GM08714 (cell line): Measurements from ENCODE around the gene KRTAP5-6.

Experiments
- H3K4me3 ChIP-seq: fragments of 200-500 bp; sonication (Bioruptor generic); 2 replicates; pipeline ENCODE4 v1.5.1; 2014; ENCODE audit warnings: mild to moderate bottlenecking, low read length, inconsistent platforms
- ZNF274 ChIP-seq: IDR thresholded peaks from 2 replicates; pipeline ENCODE4 v1.6.1; 2012; ENCODE audit warnings: mild to moderate bottlenecking, low read depth, low read length

KRTAP5-6 gene

DNA sequence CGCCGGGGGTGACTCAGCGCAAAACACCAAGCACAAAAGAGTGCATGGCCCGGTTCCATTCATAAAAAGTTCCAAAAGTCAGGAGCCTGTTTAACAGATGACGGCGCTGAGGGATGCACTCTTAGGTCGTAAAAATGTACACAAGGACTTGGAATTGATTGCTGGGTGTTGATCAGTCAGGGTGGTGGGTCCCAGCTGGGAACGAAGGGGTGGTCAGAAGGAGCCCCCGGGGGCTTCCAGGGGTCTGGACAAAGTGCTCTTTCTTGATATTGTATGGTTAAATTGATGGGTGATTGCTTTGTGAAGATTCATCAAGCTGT is 32.7 kb downstream of the KRTAP5-6 start:
- TF ChIP-seq ZNF274 = no peak

DNA sequence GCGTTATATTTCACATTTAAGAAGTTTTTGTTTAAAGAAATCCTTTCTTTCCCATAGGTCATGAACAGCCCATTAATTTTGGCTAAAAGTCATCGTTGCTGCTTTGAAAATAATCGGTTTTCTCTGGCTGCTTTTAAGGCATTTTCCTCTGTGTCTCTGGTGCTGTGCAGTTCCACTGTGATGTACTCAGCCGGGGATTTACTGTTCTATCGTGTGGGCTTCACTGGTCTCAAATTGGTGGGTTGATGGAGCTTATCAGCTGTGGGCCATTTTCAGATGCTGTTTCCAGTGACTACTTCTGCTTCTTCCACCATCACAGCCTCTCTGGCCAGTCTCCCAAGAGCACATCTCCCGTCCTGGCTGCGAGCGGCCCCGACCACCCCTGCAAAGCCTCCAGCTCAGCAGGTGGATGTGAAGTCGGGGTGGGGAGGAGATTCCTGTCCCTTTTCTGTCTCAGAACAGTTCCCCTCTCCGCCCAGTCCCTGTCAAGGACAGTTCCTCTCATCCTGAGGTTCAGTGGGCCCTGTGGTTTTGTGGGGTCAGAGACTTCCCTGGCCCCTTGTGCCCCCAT is 33.1 kb downstream of the KRTAP5-6 start:
- no peak overlapping the region for H3K4me3 ChIP-seq
- no peak for TF ChIP-seq ZNF274

More for the DNA sequence above, 32.7 kb downstream of the KRTAP5-6 start:
- H3K4me3 ChIP-seq = no peak overlapping the region

DNA sequence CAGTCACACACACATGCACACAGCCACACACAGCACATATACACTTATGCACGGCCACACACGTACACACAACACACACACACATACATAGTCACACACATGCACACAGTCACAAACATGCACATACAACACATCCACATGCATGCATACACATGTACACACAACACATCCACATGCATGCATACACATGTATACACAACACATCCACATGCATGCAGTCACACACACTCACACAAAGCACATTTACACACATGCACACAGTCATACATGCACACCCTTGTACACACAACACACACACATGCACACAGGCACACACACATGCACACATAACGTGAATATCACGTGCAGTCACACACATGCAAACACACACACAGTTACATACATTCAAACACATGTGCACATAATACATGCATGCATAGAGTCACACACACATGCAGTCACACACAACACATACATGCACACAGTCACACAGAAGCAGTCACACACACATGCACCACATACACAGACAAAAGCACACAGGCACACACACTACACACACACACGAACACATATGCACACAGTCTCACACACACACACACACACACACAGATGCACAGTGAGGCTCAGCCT is 34.6 kb downstream of the KRTAP5-6 start:
- no peak overlapping the region for H3K4me3 ChIP-seq
- no peak for TF ChIP-seq ZNF274

DNA sequence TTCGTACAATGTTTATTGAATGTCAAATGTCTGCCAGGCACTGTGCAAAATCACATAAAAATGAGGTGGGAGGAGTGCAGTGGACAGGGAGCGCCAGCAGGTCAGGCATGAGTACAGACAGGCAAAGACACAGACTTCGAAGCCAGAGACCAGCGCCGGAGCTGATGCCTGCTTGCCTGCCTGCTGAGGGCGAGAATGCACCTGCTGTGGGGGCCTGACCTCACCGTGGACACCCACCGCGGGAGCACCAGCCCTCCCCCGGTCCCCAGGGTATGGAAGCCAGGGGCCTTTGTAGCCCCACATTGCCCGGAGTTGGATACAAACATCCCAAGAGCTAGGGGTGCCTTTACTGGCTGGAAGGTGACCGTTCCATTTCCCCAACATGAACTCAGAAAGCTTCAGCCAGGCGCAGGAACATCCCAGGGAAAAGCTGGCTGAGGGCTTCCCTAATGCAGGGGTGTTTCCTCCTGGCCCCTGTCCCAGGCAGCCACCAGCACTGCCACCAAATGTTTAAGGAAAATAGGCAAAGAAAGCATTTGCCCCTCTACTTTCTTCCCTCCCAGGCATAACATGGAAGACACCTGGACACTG is 35.5 kb downstream of the KRTAP5-6 start:
- no peak overlapping the region for H3K4me3 ChIP-seq
- TF ChIP-seq ZNF274 = no peak

DNA sequence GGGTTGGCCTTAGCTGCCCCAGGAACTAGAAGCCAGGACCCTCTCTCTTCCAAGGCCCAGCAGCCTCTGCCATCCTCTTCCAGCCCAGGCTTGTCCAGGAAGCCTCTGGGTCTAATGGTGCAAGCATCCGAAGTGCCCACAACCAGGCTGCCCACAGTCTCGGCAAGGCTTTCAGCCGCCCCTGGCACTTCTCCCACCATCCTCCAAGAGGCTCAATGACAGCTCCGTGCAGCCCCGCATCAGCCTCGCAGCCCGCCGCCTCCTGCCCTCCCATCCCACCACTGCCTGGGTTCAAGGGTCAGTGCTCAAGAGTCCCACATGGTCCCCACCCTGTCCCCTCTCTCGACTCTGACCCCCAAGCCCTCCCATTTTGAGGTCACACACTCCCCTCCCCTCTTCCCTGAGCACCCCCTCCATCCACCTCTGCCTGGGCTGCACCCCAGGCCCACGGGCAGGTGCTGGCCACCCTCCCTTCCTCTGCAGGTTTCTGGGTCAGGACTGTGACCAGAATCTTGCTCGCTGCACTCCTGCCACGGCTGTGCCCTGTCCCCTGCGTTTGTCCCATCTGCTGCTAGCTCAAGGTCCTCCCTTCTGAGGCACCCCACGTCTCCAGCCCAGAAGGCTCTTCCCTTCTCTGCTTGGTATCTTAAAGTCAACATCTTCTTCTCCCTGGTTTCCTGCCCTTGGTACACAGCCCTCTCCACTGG is 36.2 kb downstream of the KRTAP5-6 start:
- H3K4me3 ChIP-seq = no peak overlapping the region
- TF ChIP-seq ZNF274 = no peak

DNA sequence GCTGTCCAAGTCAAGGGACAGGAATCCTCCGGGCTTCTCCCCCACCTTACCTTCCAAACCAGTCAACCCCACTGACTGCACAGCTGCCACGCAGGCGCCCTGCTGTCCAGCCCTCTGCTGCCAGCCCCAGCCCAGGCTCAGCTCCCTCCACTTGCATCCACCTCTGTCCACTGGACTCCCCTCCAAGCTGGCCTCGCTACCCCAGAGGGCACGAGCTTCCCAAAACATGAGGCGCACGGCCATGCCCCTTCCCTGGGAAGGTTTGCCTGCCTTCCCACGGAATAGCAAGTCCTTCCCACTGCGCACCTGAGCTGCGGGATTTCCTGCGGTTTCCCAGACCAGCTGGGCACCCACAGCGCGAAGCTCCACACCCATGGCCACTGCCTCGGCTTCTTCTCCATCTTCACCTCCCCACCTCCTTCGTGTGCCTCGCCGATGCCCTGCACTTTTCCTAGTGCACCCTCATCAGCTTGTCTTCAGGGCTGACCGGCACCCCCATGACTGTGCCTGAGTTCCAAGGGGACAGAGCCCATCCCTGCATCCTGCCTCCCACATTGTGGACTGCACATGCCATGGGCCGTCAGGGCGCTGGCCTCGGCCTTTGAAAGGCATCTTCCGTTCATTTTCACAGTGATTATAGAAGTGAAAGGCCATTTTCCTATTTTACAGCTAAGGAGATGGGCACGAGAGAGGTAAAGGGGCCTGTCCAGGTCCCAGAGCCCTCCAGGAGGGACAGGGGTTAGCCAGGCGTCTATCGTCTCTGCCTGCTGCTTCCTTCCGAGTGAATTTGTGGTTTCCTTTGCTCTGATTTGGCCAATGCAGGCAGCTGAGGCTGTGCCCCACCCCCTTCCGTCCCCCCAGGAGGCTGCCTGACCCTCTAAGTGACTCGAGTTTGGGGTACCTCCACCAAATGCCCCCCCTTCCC is 37.0 kb downstream of the KRTAP5-6 start:
- no peak for TF ChIP-seq ZNF274
- no peak overlapping the region for H3K4me3 ChIP-seq

DNA sequence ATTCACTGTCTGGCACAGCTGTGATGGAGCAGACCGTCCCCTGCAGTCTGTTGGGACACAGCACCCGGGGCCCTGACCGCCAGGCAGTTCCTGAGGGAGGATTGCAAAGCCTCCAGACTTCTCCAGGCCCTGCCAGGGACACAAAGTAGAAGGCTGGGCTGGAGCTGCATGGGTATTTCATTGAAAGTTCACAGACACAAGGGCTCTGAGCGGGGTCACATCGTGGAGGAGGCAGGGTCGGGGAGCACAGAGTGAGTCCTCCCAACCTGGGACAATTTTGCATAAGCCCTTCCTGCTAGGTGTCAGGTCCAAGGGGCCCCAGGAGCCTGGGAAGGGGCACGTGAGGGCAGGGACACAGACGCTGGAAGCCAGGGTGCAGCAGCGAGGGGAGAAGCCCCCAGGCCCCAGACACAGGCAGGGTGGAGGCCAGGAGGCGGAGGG is 37.7 kb downstream of the KRTAP5-6 start:
- no peak for TF ChIP-seq ZNF274

DNA sequence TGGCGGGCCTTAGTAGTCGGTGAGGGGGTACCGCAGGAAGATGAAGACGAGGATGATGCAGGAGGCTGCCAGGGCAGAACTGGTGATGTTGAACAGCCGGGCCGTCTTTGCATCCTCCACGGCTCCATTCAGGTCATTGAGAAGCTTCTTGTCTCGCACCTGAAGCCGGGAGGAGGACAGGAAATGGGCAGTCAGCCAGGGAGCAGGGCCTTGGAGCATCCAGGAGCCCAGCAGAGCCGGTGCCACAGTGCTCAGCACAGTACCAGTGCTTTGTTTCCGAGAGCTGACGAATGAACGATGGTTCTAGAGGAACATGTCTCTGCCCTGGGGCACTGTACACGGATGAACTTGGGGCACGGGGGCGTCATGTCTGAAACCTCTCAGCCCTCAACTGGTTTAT is 38.3 kb downstream of the KRTAP5-6 start:
- no peak for TF ChIP-seq ZNF274
- no peak overlapping the region for H3K4me3 ChIP-seq

More for the DNA sequence above, 37.7 kb downstream of the KRTAP5-6 start:
- no peak overlapping the region for H3K4me3 ChIP-seq

DNA sequence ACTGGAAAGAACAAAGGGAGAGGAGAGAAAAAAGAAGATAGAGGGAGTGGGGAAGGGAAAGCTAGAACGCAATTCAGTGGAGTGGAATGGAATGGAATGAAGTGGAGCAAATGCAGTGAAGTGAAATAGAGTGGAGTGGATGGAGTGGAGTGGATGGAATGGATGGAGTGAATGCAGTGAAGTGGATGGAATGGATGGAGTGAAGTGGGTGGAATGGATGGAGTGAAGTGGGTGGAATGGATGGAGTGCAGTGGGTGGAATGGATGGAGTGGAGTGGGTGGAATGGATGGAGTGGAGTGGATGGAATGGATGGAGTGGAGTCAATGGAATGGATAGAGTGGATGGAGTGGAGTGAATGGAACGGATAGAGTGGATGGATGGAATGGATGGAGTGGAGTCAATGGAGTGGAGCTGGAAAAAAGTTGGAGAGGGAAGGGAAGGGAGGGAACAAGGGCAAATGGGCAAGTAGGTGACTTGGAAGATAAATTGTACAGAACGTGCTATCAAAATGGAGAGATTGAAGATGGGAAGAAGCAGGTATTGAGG is 39.5 kb downstream of the KRTAP5-6 start:
- TF ChIP-seq ZNF274 = no peak
- H3K4me3 ChIP-seq = no peak overlapping the region

DNA sequence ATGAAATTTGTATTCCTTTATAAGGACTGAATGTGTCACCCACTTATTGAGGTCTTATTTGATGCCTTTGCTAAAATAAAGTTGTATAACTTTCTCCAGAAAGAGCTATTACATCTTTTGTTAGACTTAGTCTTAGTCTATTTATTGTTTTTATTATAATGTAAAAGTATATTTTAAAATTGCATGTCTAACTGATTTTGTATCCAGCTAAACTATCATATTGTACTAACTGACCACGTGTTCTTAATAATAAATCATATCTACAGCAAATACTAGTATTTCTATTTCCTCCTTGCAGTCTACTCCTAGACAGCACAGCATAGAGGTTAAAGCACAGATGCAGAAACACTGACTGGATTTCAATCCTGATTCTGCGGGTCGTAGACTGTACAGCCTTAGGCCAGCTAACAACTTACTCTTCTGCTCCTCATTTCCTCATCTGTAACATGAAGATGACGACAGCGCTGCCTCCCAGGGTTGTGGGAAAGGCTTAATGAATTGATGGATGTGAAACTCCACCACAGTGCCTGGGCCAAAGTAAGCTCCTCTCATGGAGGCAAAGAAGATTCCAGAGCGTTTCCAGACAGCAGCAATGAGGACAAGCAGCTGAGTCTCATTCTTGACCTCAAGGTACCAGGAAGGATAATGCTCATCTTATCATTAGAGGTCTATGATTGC is 40.2 kb downstream of the KRTAP5-6 start:
- TF ChIP-seq ZNF274 = no peak
- no peak overlapping the region for H3K4me3 ChIP-seq

DNA sequence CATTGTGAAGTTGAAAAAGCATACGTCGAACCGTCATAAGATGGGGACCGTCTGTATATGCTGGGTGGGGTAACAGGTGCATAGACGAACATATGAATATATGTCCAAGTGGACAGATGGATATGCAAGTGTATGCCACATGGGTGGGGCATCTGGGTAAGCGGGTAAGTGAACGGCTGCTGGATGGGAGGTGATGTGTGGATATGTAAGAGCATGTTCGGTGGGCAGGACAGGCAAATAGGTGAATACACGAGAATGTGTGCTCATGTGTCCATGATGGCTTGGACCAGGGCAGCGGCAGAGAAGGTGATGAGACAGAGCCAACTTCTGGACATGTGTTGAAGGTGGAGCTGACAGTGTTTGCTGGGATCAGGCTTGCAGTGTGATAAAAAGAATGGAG is 41.4 kb downstream of the KRTAP5-6 start:
- TF ChIP-seq ZNF274 = no peak
- H3K4me3 ChIP-seq = no peak overlapping the region

DNA sequence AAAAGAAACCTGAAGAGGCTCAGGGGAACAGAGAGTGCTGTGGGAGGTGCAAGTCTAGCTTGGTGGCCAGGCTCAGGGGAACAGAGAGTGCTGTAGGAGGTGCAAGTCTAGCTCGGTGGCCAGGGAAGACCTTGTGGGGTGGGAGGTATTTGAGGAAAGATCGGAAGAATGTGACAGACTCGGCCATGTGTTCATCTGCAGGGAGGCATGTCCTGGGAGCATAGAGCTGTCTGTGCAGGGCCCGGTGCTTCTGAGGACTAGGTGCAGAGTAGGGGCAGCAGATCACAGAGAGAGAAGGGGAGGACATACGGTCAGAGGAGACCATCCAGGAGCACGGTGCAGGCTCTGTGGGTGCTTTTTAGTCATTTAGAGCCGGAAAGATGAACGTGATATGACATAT is 42.6 kb downstream of the KRTAP5-6 start:
- H3K4me3 ChIP-seq = no peak overlapping the region
- no peak for TF ChIP-seq ZNF274

DNA sequence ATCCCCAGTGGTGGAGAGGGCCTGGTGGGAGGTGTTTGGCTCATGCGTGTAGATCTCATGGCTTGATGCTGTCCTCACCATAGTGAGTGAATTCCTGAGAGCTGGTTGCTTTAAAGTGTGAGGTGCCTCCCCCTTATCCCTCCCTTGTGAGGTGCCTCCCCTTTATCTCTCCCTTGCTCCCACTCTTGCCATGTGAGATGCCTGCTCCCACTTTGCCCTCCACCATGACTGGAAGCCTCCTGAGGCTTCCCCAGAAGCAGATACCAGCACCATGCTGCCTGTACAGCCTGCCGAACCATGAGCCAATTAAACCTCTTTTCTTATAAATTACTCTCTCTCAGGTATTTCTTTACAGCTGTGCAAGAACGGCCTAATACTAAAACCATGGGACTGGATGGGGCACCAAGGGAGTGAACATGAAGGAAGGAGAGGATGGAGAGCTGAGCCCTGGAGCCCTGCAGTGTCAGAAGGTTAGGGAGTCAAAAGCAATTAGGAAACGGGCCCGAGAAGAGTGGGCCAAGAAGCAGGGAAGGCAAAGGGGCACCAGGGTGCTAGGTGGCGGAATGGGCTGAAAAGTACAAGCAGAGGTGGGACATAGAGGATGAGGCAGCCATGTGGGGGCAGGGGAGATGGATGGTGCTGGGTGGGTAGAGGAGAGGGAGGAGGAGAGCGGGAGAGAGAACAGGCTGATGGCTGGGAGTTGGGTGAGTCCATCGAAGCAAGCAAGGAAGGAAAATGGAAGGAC is 44.0 kb downstream of the KRTAP5-6 start:
- no peak overlapping the region for H3K4me3 ChIP-seq
- no peak for TF ChIP-seq ZNF274
